GM12892 (cell line): ENCODE data around the gene ARSB.

Experiments used
- DNase-seq: peaks from one replicate; pipeline ENCODE4 v3.0.0; 2011; ENCODE audit not compliant: insufficient read length
- FAIRE-seq: peaks from 2 replicates; lab custom pipeline; 2011; peaks lifted over from hg19 to GRCh38; lab: Jason Lieb, UNC
- POLR2A ChIP-seq: IDR thresholded peaks from 2 replicates; pipeline ENCODE4 v1.6.1; 2011; ENCODE audit warnings: low read depth, low read length, control low read depth
- POLR2AphosphoS5 ChIP-seq: IDR thresholded peaks from 2 replicates; pipeline ENCODE4 v1.6.1; 2011; ENCODE audit warnings: low read depth, low read length, control low read depth
- TAF1 ChIP-seq: IDR thresholded peaks from 2 replicates; pipeline ENCODE4 v1.6.1; 2011; ENCODE audit warnings: low read depth, mild to moderate bottlenecking, control low read depth, low read length, borderline replicate concordance

The ARSB gene

DNA sequence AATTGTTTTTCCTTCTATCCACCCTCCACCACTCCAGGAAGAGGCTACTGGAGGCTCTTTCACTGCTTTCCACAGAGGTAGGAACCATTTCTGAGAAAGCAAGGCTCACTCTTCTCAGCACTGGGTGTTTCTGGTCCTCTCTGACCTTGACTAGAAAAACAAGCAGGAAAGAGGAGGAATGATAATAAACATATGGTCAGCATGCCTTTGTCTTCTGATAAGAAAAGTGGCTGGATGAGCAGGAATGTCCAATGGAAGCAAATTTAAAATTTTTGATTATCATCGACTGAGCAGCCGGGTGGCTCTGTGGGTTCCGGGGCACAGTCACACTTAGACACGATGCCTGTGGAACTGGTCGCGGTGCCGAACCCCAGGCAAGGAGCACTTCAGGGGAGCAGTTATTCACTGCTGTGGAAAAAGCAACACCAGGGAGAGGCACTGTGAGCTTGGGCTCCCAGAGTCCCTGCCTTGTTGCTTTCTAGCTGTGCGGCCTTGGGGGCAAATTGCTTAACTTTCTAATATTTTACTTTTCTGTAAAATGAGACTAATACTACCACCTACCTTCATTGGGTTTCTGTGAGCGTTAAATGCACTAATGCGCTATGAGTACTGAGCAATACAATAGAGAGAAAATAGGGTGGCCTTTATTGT, 179.5 kb downstream of the ARSB start:
- FAIRE-seq (no peak), DNase-seq (no peak)
- TF ChIP-seq POLR2AphosphoS5 (no peak), TAF1 (no peak), POLR2A (no peak)

- no peak for FAIRE-seq
- DNase-seq = no peak
- TF ChIP-seq TAF1 (no peak), POLR2A (no peak), POLR2AphosphoS5 (no peak)
Measured at GRCh38 chr5:78804995-78805394, 180.1 kb downstream of the ARSB start.

- FAIRE-seq (no peak), DNase-seq (no peak)
- TF ChIP-seq TAF1 (no peak), POLR2AphosphoS5 (no peak), POLR2A (no peak)
Measured at GRCh38 chr5:78803941-78804340, 181.2 kb downstream of the ARSB start.

- DNase-seq (no peak), FAIRE-seq (no peak)
Measured at GRCh38 chr5:78803353-78803752, 181.8 kb downstream of the ARSB start.

GRCh38 chr5:78801413-78801812, 183.7 kb downstream of the ARSB start:
- DNase-seq (no peak), FAIRE-seq (peak; percentile 27)
- no peak for TF ChIP-seq POLR2AphosphoS5
- no peak for TF ChIP-seq TAF1
- TF ChIP-seq POLR2A = no peak

More at GRCh38 chr5:78803353-78803752, 181.8 kb downstream of the ARSB start:
- no peak for TF ChIP-seq POLR2A
- TF ChIP-seq POLR2AphosphoS5 = no peak
- no peak for TF ChIP-seq TAF1

DNA sequence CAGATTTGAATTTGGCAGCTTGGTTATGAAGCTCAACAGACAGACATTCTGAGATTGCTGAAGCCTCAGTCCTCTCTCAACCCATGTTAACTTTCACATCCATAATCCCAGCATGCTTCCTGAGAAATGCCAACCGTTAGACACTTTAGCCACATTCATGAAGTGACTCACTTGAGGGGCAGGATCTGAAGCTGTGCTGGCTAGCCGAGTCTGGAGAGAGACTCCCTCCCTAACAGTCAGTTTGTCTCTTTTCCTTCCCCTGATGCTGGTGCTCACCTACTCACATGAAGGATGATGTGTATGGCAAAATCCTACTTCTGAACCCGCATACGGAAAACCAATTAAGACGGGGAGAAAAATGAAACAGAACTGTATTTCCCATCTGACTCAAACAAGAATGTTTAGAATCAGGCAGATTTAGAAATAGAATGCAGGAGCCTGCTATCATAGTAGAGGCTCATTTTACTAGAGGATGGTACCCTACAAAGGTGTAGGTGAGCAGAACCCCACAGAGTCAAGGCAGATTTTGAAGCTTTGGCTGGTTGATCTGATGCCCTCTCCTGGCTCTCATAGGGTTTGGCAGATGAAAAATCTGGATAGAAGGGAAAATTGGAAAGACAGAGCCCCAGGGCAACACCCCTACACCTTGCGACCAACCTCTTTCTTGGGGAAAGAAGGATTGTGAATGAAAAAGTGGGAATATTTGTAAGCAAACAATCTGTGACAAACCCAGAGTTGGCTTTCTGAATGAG, 185.7 kb downstream of the ARSB start:
- no peak for TF ChIP-seq TAF1
- no peak for TF ChIP-seq POLR2A
- TF ChIP-seq POLR2AphosphoS5 = no peak
- DNase-seq (no peak), FAIRE-seq (no peak)

- no peak for TF ChIP-seq POLR2A
- no peak for TF ChIP-seq TAF1
- TF ChIP-seq POLR2AphosphoS5 = no peak
- DNase-seq = no peak
- FAIRE-seq = no peak
Measured at GRCh38 chr5:78798673-78799029, 186.5 kb downstream of the ARSB start.

DNA sequence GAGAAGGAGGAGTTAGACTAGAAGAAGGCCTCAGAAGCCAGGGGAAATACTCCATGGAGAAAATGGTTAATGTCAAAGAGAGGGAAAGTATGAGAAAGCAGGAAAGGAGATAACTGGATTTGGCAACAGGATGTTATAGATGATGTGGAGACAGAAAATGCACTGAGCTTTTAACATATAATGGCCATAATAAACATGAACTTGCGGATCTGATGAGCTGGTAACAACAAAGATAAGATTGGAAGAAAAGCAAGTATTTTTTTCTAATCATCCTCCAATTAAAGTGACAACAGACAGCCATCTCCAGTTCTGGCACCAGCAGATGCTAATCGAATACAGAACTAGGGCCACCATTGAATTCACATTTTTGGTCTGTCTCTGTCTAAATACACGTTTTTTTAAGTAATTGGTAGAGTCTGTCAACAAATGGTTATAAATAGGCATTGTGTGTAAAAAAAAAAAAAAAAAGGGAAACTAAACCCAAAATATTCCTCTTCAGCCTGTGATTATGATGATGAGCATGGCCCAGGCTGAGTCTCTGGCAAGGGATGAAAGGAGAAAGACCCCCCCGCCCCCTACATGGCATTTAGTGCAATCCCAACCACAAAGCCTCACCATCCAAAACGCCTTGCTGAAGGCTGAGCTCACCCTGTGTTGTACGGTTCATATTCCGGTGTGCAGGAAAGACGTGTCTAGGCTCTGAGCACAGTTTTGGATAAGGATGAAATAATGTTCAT, 187.0 kb downstream of the ARSB start:
- DNase-seq (no peak), FAIRE-seq (no peak)
- TF ChIP-seq POLR2A (no peak), TAF1 (no peak), POLR2AphosphoS5 (no peak)

DNA sequence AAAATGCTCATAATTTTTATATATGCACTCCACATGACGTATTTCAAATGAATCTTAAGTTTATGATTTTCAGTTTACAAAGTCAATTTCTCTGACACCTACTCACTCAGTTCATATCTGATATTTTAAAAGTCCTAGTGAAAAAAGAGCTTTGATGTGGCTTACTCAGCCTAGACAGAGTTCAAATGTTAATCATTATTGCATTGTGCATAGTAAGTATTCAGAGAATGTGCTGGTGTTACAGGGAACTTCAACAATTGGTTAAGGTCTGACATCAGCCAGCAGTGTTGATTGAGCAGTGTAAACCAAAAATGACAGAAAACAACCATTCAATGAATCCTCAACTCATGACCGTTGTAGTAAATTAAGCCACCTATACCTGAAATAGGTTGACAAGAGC, 189.4 kb downstream of the ARSB start:
- no peak for TF ChIP-seq POLR2AphosphoS5
- no peak for TF ChIP-seq TAF1
- no peak for TF ChIP-seq POLR2A
- DNase-seq (no peak), FAIRE-seq (no peak)

- DNase-seq (no peak), FAIRE-seq (no peak)
- TF ChIP-seq POLR2A (no peak), TAF1 (no peak), POLR2AphosphoS5 (no peak)
Measured at GRCh38 chr5:78794693-78795215, 190.4 kb downstream of the ARSB start.

DNA sequence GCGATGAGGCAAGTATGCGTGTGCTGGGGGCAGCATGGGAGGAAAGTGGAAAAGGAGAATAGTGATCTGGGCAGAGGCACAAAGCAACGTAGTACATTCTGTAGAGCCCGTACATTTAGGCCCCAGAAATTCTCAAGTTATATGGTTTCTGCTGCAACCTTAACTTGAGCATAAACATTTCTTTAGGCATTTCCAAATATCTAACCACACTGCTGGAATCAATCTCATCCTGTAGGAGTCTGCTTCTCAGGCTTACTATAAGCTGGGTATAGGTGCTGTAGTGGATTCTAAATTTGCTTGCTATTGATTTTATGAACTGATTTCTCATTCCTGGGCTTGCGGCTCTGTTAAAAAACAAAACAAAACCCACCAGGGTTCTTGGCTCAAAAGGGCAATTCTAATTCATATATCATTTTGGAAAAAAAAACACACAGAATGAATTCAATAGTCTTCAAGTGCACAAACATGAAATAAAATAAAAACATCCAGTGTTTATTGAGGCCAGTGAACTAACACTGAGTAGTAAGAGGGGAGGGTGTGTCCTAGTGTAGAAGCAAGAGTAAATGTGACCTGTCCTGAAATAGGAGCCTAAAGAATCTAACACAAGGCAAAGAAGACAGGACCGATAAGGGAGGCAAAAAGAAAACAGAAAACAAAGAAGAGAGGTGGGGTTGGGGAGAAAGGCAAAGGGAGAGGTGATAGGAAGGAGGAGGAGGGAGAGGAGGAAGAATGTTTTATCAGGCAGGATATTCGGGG, 191.0 kb downstream of the ARSB start:
- DNase-seq (no peak), FAIRE-seq (no peak)
- TF ChIP-seq POLR2AphosphoS5 (no peak), TAF1 (no peak), POLR2A (no peak)
